ENCODE data around the gene DNAJC16.

Gene DNAJC16

DNA sequence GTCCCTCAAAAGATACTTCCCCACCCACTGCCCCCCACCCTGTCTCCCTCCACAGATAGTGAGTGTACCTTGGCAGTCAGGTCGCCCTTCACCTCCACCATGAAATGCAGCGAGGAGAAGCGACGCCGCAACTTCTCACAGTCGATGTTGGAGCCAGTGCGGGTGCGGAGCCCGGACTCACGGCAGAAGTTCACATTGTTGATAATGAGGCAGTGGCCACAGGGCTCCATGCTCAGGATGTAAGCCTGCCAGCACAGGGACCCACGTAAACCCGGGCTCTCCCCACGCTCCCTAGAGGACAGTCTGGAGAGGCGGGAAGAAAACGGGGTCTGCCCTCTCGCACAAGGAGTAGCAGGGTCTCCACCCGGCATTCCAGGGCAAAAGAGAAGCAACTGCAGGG, 19.8 kb upstream of the DNAJC16 start:
- TF ChIP-seq EZH2phosphoT487 (IDR thresholded peaks at IDR 0.05; ENCODE audit: low read depth), result no peak
- TF ChIP-seq, protein P1, sequence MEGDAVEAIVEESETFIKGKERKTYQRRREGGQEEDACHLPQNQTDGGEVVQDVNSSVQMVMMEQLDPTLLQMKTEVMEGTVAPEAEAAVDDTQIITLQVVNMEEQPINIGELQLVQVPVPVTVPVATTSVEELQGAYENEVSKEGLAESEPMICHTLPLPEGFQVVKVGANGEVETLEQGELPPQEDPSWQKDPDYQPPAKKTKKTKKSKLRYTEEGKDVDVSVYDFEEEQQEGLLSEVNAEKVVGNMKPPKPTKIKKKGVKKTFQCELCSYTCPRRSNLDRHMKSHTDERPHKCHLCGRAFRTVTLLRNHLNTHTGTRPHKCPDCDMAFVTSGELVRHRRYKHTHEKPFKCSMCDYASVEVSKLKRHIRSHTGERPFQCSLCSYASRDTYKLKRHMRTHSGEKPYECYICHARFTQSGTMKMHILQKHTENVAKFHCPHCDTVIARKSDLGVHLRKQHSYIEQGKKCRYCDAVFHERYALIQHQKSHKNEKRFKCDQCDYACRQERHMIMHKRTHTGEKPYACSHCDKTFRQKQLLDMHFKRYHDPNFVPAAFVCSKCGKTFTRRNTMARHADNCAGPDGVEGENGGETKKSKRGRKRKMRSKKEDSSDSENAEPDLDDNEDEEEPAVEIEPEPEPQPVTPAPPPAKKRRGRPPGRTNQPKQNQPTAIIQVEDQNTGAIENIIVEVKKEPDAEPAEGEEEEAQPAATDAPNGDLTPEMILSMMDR (IDR thresholded peaks at IDR 0.05; ENCODE audit: low read depth, low read length), result no peak
- Histone ChIP-seq H3K4me2 (ENCODE audit: low read length) (no peak overlapping the region), H3K4me1 (ENCODE audit: low read length) (no peaks in the 10 kb centered on the region), H4K20me1 (ENCODE audit: insufficient read depth, low read length) (no peaks in the 10 kb centered on the region), H3K9ac (ENCODE audit: low read length) (no peak overlapping the region), H3K9me3 (ENCODE audit: insufficient read depth, low read length) (no peaks in the 10 kb centered on the region), H2AFZ (ENCODE audit: low read depth, low read length) (no peak overlapping the region), H3K36me3 (replicated peaks; ENCODE audit: low read depth, low read length) (no peaks in the 10 kb centered on the region), H3K27ac (ENCODE audit: low read length) (no peak overlapping the region), H3K79me2 (ENCODE audit: low read length) (no peaks in the 10 kb centered on the region), H3K4me3 (ENCODE audit: low read length) (no peak overlapping the region), H3K27me3 (ENCODE audit: low read depth, low read length) (no peaks in the 10 kb centered on the region)

DNA sequence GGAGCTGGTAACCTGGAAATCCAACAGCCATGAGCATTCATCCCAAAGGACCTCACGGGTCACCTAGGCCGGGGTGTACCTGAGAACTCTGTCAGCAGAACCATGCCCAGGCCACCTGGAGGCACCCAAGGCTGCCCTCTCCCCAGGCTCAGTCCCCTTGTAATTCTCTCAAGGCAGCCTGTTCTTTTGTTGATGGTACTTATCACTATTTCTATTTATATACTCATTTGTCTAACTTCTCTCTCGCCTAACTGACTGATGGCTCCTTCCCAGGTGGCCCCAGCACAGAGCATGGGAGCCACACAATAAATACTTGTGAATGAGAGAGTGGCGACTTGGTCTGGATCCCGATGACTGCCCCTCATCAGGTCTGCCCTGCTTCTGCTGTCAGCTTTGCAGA, 19.4 kb upstream of the DNAJC16 start:
- no peaks in the 10 kb centered on the region for H3K9me3 ChIP-seq (ENCODE audit: insufficient read depth, low read length)
- no peaks in the 10 kb centered on the region for H4K20me1 ChIP-seq (ENCODE audit: insufficient read depth, low read length)
- H3K27ac ChIP-seq (ENCODE audit: low read length), result no peak overlapping the region
- H3K4me2 ChIP-seq (ENCODE audit: low read length), result no peak overlapping the region
- H3K4me3 ChIP-seq (ENCODE audit: low read length), result no peak overlapping the region
- no peaks in the 10 kb centered on the region for H3K27me3 ChIP-seq (ENCODE audit: low read depth, low read length)
- no peak overlapping the region for H2AFZ ChIP-seq (ENCODE audit: low read depth, low read length)
- TF ChIP-seq, protein P1 (IDR thresholded peaks at IDR 0.05; ENCODE audit: low read depth, low read length), result no peak
- TF ChIP-seq EZH2phosphoT487 (IDR thresholded peaks at IDR 0.05; ENCODE audit: low read depth), result no peak
- no peak overlapping the region for H3K9ac ChIP-seq (ENCODE audit: low read length)
- H3K36me3 ChIP-seq (replicated peaks; ENCODE audit: low read depth, low read length), result no peaks in the 10 kb centered on the region
- H3K79me2 ChIP-seq (ENCODE audit: low read length), result no peaks in the 10 kb centered on the region
- H3K4me1 ChIP-seq (ENCODE audit: low read length), result no peaks in the 10 kb centered on the region

DNA sequence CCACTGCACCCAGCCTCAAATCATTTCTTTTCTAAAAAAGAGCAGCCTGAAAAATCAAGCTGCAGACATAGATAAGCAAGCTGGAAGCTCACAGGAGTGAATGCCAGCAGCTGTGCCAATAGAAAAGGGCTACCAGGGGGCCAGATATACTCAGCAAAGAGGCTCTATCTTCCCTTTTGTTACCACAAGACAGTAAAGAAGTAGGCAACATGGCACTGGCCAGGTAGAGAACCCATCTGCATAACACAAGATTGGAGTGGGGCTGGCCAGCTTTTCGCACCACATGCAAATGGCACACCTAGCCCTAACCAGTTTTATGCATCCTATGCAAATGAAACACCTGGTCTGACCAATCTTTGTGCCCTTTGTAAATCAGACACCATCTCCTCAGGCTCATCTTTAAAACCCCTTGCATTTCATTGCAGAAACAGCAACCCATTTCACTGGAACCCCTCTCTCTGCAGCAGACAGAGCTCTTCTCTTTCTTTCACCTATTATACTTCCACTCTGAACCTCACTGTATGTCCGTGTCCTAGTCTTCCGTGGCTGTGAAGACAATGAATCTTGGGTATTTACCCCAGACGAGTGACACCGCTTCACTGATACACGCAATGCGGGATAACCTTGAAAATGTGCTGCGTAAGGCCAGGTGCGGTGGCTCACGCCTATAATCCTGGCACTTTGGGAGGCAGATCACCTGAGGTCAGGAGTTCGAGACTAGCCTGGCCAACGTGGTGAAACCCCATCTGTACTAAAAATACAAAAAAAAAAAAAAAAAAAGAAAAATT, 17.8 kb upstream of the DNAJC16 start:
- Histone ChIP-seq H3K4me1 (ENCODE audit: low read length) (no peaks in the 10 kb centered on the region), H2AFZ (ENCODE audit: low read depth, low read length) (no peak overlapping the region), H3K27me3 (ENCODE audit: low read depth, low read length) (no peaks in the 10 kb centered on the region), H3K4me3 (ENCODE audit: low read length) (no peak overlapping the region), H3K9me3 (ENCODE audit: insufficient read depth, low read length) (no peaks in the 10 kb centered on the region), H3K36me3 (replicated peaks; ENCODE audit: low read depth, low read length) (no peaks in the 10 kb centered on the region), H4K20me1 (ENCODE audit: insufficient read depth, low read length) (no peaks in the 10 kb centered on the region), H3K4me2 (ENCODE audit: low read length) (no peak overlapping the region), H3K27ac (ENCODE audit: low read length) (no peak overlapping the region), H3K9ac (ENCODE audit: low read length) (no peak overlapping the region), H3K79me2 (ENCODE audit: low read length) (no peaks in the 10 kb centered on the region)
- no peak for TF ChIP-seq EZH2phosphoT487 (IDR thresholded peaks at IDR 0.05; ENCODE audit: low read depth)
- TF ChIP-seq, protein P1 (IDR thresholded peaks at IDR 0.05; ENCODE audit: low read depth, low read length), result no peak

DNA sequence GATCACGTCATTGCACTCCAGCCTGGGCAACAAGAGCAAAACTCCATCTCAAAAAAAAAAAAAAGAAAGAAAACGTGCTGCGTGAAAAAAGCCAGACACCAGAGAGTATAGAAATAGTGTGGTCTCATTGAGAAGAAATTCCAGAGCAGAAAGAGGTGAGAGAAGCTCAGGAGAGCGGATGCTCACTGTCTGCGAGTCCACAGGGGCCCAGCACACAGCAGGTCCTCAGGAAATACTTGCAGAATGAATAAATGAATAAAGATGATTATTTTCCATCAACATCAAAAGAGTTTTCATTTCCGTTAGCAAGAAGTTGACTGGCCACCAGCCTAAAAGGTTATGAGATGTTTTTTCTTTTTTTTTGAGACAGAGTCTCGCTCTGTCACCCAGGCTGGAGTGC, 17.1 kb upstream of the DNAJC16 start:
- Histone ChIP-seq H3K36me3 (replicated peaks; ENCODE audit: low read depth, low read length) (no peaks in the 10 kb centered on the region), H4K20me1 (ENCODE audit: insufficient read depth, low read length) (no peaks in the 10 kb centered on the region), H3K27ac (ENCODE audit: low read length) (no peak overlapping the region), H3K4me3 (ENCODE audit: low read length) (no peak overlapping the region), H3K9ac (ENCODE audit: low read length) (no peak overlapping the region), H2AFZ (ENCODE audit: low read depth, low read length) (no peak overlapping the region), H3K4me2 (ENCODE audit: low read length) (no peak overlapping the region), H3K79me2 (ENCODE audit: low read length) (no peaks in the 10 kb centered on the region), H3K27me3 (ENCODE audit: low read depth, low read length) (no peaks in the 10 kb centered on the region), H3K4me1 (ENCODE audit: low read length) (no peaks in the 10 kb centered on the region), H3K9me3 (ENCODE audit: insufficient read depth, low read length) (no peaks in the 10 kb centered on the region)
- no peak for TF ChIP-seq EZH2phosphoT487 (IDR thresholded peaks at IDR 0.05; ENCODE audit: low read depth)
- TF ChIP-seq, protein P1 (IDR thresholded peaks at IDR 0.05; ENCODE audit: low read depth, low read length), result no peak

Data from OCI-LY3 (cell line).